ENCODE results near the gene EIF2AK3. TPM values are rescaled to one million over a fixed set of nuclear protein-coding genes. Genes with fewer than 3 reads are reported as not detected.

Gene EIF2AK3
- total RNA-seq, 1 donor from 2014 or later = 16.6 TPM

DNA sequence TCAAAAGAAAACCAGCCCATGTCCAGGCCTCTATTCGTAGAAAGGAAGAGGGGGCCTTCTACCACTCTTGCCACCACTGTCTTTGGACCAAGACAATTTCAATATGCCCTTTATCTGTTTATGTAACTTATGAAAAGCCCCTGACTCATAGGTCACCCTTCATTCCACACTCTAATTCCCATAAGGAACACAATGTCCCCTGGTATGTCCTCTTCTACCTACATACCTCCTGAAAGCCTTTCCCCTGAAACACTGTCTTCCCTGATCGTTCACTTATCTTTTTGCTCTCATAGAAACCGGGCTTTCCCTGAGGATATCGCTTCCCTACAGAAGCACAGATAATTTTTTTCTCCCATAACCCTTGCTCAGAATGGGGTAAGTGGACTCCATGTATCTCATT is 13.3 kb downstream of the EIF2AK3 start:
- Mint-ChIP-seq H3K4me3 (ENCODE audit: unreplicated experiment) (no peak overlapping the region), H3K4me1 (ENCODE audit: unreplicated experiment) (peaks cover 4% of the 10 kb centered on the region), H3K36me3 (ENCODE audit: unreplicated experiment) (peaks cover 5% of the 10 kb centered on the region), H3K27ac (ENCODE audit: unreplicated experiment) (no peak overlapping the region), H3K27me3 (ENCODE audit: unreplicated experiment) (no peaks in the 10 kb centered on the region), H3K9me3 (ENCODE audit: unreplicated experiment) (no peaks in the 10 kb centered on the region)
- TF ChIP-seq, protein P1, sequence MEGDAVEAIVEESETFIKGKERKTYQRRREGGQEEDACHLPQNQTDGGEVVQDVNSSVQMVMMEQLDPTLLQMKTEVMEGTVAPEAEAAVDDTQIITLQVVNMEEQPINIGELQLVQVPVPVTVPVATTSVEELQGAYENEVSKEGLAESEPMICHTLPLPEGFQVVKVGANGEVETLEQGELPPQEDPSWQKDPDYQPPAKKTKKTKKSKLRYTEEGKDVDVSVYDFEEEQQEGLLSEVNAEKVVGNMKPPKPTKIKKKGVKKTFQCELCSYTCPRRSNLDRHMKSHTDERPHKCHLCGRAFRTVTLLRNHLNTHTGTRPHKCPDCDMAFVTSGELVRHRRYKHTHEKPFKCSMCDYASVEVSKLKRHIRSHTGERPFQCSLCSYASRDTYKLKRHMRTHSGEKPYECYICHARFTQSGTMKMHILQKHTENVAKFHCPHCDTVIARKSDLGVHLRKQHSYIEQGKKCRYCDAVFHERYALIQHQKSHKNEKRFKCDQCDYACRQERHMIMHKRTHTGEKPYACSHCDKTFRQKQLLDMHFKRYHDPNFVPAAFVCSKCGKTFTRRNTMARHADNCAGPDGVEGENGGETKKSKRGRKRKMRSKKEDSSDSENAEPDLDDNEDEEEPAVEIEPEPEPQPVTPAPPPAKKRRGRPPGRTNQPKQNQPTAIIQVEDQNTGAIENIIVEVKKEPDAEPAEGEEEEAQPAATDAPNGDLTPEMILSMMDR (IDR thresholded peaks at IDR 0.05) = no peak
- no peak for DNase-seq (ENCODE audit: extremely low spot score, unreplicated experiment)

DNA sequence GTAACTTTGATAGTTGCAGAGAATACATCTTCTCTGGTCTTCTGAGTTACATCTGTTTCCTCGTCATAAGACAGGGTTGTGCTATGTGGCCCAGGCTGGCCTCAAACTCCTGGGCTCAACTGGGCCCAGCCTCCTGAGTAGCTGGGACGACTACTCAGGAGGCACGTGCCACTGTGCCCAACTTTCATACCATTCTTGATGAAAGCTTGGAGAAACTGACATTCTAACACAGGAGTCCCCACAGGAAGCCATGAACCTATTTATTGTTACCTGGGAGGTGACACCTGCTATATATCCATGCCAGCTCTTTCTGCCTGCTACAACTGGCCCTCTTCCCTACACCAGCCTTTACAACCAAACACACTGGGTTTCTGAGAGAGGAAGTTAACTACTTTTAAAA is 19.1 kb downstream of the EIF2AK3 start:
- H3K9me3 Mint-ChIP-seq (ENCODE audit: unreplicated experiment) = no peaks in the 10 kb centered on the region
- H3K27me3 Mint-ChIP-seq (ENCODE audit: unreplicated experiment) = no peaks in the 10 kb centered on the region
- peaks cover 5% of the 10 kb centered on the region for H3K36me3 Mint-ChIP-seq (ENCODE audit: unreplicated experiment)
- no peak for DNase-seq (ENCODE audit: extremely low spot score, unreplicated experiment)
- H3K4me3 Mint-ChIP-seq (ENCODE audit: unreplicated experiment) = no peak overlapping the region
- H3K4me1 Mint-ChIP-seq (ENCODE audit: unreplicated experiment) = peaks cover 9% of the 10 kb centered on the region
- H3K27ac Mint-ChIP-seq (ENCODE audit: unreplicated experiment) = no peak overlapping the region
- TF ChIP-seq, protein P1 (IDR thresholded peaks at IDR 0.05) = no peak

DNA sequence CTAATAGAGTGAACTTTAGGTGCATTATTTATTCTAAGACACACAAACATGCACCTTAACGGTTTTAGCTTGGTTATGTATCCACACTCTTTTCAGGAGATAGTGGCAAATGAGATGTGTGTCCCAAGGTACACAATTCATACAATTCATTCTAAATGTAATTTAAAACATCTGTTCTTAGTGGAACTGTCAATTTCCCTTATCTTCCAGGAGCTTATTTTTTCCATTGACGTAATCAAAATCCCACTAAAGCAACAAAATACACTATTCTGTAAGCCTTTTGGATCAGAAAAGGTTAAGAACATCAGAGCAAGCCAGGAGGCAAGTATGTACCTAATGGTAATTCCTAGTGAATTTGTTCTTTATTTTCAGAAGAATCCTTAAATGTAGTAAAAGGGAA is 19.8 kb downstream of the EIF2AK3 start:
- Mint-ChIP-seq H3K4me3 (ENCODE audit: unreplicated experiment) (no peak overlapping the region), H3K9me3 (ENCODE audit: unreplicated experiment) (no peaks in the 10 kb centered on the region), H3K27ac (ENCODE audit: unreplicated experiment) (no peak overlapping the region), H3K4me1 (ENCODE audit: unreplicated experiment) (peaks cover 11% of the 10 kb centered on the region), H3K27me3 (ENCODE audit: unreplicated experiment) (no peaks in the 10 kb centered on the region), H3K36me3 (ENCODE audit: unreplicated experiment) (peaks cover 5% of the 10 kb centered on the region)
- TF ChIP-seq, protein P1 (IDR thresholded peaks at IDR 0.05) = no peak
- no peak for DNase-seq (ENCODE audit: extremely low spot score, unreplicated experiment)

DNA sequence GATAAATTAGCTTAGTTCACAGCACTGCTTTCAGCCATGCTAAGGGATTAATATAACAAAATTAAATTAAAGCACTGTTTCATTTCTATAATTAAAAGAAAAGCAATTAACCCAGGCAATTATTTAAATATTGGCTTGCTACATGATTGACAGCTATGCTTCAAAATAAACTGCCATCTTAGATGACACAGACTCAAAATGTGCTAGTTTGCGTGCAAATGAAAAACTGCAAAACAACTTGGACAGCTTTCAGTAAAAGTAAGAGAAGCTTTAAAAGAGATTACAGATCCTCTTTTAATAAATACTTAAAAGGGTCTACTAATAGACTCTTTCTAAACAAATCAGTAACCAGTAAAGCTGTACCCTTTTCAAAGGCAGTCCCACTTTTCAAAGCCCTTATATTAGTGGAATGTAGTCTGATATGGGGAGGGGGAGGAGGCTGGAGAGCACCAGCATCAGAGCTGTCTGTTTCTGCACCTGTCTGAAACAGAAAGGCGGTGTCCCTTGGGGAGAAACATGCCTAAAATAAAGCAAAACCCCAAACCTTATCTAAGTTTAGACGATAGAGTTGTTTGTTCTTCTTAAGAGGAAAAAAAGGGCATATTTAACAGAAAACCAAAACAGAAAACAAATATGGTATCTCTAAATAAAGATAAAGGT is 20.8 kb downstream of the EIF2AK3 start:
- DNase-seq (ENCODE audit: extremely low spot score, unreplicated experiment) = no peak
- no peaks in the 10 kb centered on the region for H3K27me3 Mint-ChIP-seq (ENCODE audit: unreplicated experiment)
- H3K4me3 Mint-ChIP-seq (ENCODE audit: unreplicated experiment) = no peak overlapping the region
- H3K36me3 Mint-ChIP-seq (ENCODE audit: unreplicated experiment) = peaks cover 5% of the 10 kb centered on the region
- no peaks in the 10 kb centered on the region for H3K9me3 Mint-ChIP-seq (ENCODE audit: unreplicated experiment)
- peaks cover 11% of the 10 kb centered on the region for H3K4me1 Mint-ChIP-seq (ENCODE audit: unreplicated experiment)
- TF ChIP-seq, protein P1 (IDR thresholded peaks at IDR 0.05) = no peak
- no peak overlapping the region for H3K27ac Mint-ChIP-seq (ENCODE audit: unreplicated experiment)

DNA sequence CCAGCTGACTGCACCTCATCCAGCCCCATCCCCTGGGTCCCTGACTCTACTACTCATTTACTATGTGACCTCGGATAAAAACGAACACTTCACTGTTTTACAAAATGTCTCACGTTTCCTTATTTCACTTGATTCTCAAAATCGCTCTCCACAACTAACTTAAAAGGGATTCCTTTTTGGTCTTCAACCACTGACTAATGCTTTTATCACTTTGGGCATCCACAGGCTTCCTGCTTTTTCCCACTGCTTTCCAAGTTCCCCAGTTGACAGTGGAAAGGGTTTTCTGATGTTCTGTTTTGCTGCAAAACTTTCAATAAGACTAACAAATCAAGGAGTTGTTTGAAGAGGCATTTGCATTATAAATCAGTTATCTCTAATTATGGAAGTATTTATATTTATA is 24.1 kb downstream of the EIF2AK3 start:
- Mint-ChIP-seq H3K9me3 (ENCODE audit: unreplicated experiment) (no peaks in the 10 kb centered on the region), H3K36me3 (ENCODE audit: unreplicated experiment) (no peaks in the 10 kb centered on the region), H3K27ac (ENCODE audit: unreplicated experiment) (no peak overlapping the region), H3K27me3 (ENCODE audit: unreplicated experiment) (no peaks in the 10 kb centered on the region), H3K4me1 (ENCODE audit: unreplicated experiment) (peaks cover 26% of the 10 kb centered on the region), H3K4me3 (ENCODE audit: unreplicated experiment) (no peak overlapping the region)
- TF ChIP-seq, protein P1 (IDR thresholded peaks at IDR 0.05) = no peak
- no peak for DNase-seq (ENCODE audit: extremely low spot score, unreplicated experiment)

All from osteocyte (in vitro differentiated cells).